PFSK-1 (cell line): ENCODE measurements around the gene SPACDR.

ENCODE experiments used
- FOXP2 ChIP-seq: optimal IDR thresholded peaks from 2 replicates; pipeline ENCODE3; 2011; ENCODE audit warnings: borderline replicate concordance, control low read depth, inconsistent platforms; ENCODE audit not compliant: insufficient read depth; ENCODE audit errors: extremely low read length, extremely low read depth
- POLR2AphosphoS5 ChIP-seq: IDR thresholded peaks from 2 replicates; pipeline ENCODE4 v1.6.1; 2012; ENCODE audit warnings: low read depth, mild to moderate bottlenecking, control low read depth, low read length, moderate library complexity
- REST ChIP-seq, 2 experiments: IDR thresholded peaks; 2 replicates each; pipeline versions ENCODE4 v1.6.1 to v1.8.0; 2011 to 2012; ENCODE audit warnings: low read depth in 2 of 2, low read length in 2 of 2, control low read depth in 1 of 2, inconsistent platforms in 1 of 2, mild to moderate bottlenecking in 1 of 2, moderate library complexity in 1 of 2; ENCODE audit not compliant: insufficient read depth in 1 of 2
- SIN3A ChIP-seq: IDR thresholded peaks from 2 replicates; pipeline ENCODE4 v1.6.1; 2012; ENCODE audit warnings: mild to moderate bottlenecking, low read length, moderate library complexity, borderline replicate concordance; ENCODE audit not compliant: insufficient read depth
- TAF1 ChIP-seq: IDR thresholded peaks from 2 replicates; pipeline ENCODE4 v1.6.1; 2012; ENCODE audit warnings: low read length, control low read depth, borderline replicate concordance; ENCODE audit not compliant: insufficient read depth

SPACDR gene

GRCh38 chr7:100430493-100431285 is 33.4 kb downstream of the SPACDR start:
- TF ChIP-seq TAF1 = no peak
- no peak for TF ChIP-seq SIN3A
- TF ChIP-seq REST (IDR thresholded peaks at IDR 0.05; ENCODE audit: insufficient read depth in 1 of 2, low read depth in 2 of 2, low read length in 2 of 2) = no peak
- no peak for TF ChIP-seq FOXP2
- no peak for TF ChIP-seq POLR2AphosphoS5

- TF ChIP-seq FOXP2 = no peak
Observed at GRCh38 chr7:100429637-100430492, 34.2 kb downstream of the SPACDR start, which contains the start of gene MEPCE. Gene MEPCE, plus strand, starts transcription at chr7:100429831. Its CDS starts 188 bp downstream, at chr7:100430019.

GRCh38 chr7:100428967-100429636 is 35.0 kb downstream of the SPACDR start:
- TF ChIP-seq POLR2AphosphoS5 (peak; percentile 85), REST (IDR thresholded peaks at IDR 0.05; ENCODE audit: insufficient read depth in 1 of 2, low read depth in 2 of 2, low read length in 2 of 2) (no peak), SIN3A (peak; percentile 81; the same call in 1 of the 2 replicates), TAF1 (peak; percentile 47; the same call in 1 of the 2 replicates), FOXP2 (no peak)

- TF ChIP-seq REST (IDR thresholded peaks at IDR 0.05; ENCODE audit: insufficient read depth in 1 of 2, low read depth in 2 of 2, low read length in 2 of 2) = no peak
- TF ChIP-seq POLR2AphosphoS5 = peak; percentile 93
- peak; percentile 73; the same call in 1 of the 2 replicates for TF ChIP-seq TAF1
- no peak for TF ChIP-seq SIN3A
- TF ChIP-seq FOXP2 = no peak
Observed at GRCh38 chr7:100428199-100428966, 35.7 kb downstream of the SPACDR start, which contains the start of gene ZCWPW1. Gene ZCWPW1, minus strand, starts transcription at chr7:100428703. Its CDS starts 8,054 bp downstream, at chr7:100420649.
